Measurements from ENCODE around the gene PCLO. TPM values are rescaled to one million over a fixed set of nuclear protein-coding genes. Genes with fewer than 3 reads are reported as not detected.

PCLO gene
- total and polyA plus RNA-seq, 2 donors = 0.75 to 2.3 TPM

DNA sequence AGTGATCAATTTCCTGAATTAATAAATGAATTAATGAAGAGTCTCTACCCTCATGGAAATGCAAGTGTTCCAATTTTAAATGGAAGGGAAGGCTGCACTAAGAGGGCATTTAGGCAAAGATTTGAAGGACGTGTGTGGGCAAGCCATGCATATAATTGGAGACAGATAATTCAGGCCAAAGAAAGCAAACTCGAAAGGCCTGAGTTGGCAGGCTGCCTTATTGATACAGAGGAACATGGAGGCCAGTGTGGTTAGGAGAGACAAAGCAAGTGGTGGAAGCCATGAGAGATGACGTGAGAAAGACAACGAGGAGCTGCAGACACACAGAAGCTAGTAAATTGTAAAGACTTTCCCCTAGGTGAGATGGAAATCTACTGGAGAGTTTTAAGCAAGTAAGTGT is 15.4 kb upstream of the PCLO start:
- Histone ChIP-seq H3K4me3 (ENCODE audit: low read length in 2 of 2) (no peak overlapping the region), H3K27ac (ENCODE audit: low read depth in 1 of 2, low read length in 1 of 2) (no peak overlapping the region), H3K4me1 (ENCODE audit: control insufficient read depth in 2 of 2, insufficient read depth in 2 of 2, low read length in 2 of 2) (no peaks in the 10 kb centered on the region), H3K36me3 (ENCODE audit: control insufficient read depth in 2 of 2, insufficient read depth in 2 of 2, low read length in 1 of 2) (no peaks in the 10 kb centered on the region), H3K9me3 (ENCODE audit: control insufficient read depth in 2 of 2, insufficient read depth in 1 of 2, low read length in 1 of 2) (peaks cover 0 to 8% of the 10 kb centered on the region in 2 donors), H3K27me3 (ENCODE audit: control insufficient read depth in 2 of 2, insufficient read depth in 1 of 2, low read length in 1 of 2) (no peaks in the 10 kb centered on the region)
- WGBS = 90% methylated on average over 4 of the region's 4 CpGs
- no peak for DNase-seq (ENCODE audit: low read depth in 6 of 9, low spot score in 9 of 9)

- H3K4me3 ChIP-seq (ENCODE audit: low read length in 2 of 2) = no peak overlapping the region
- H3K4me1 ChIP-seq (ENCODE audit: control insufficient read depth in 2 of 2, insufficient read depth in 2 of 2, low read length in 2 of 2) = no peaks in the 10 kb centered on the region
- H3K9me3 ChIP-seq (ENCODE audit: control insufficient read depth in 2 of 2, insufficient read depth in 1 of 2, low read length in 1 of 2) = no peaks in the 10 kb centered on the region
- H3K27ac ChIP-seq (ENCODE audit: low read depth in 1 of 2, low read length in 1 of 2) = no peak overlapping the region
- H3K27me3 ChIP-seq (ENCODE audit: control insufficient read depth in 2 of 2, insufficient read depth in 1 of 2, low read length in 1 of 2) = no peaks in the 10 kb centered on the region
- DNase-seq (ENCODE audit: low read depth in 6 of 9, low spot score in 9 of 9) = no peak
- H3K36me3 ChIP-seq (ENCODE audit: control insufficient read depth in 2 of 2, insufficient read depth in 2 of 2, low read length in 1 of 2) = no peaks in the 10 kb centered on the region
Measured at GRCh38 chr7:83173664-83174063, 11.0 kb upstream of the PCLO start.

DNA sequence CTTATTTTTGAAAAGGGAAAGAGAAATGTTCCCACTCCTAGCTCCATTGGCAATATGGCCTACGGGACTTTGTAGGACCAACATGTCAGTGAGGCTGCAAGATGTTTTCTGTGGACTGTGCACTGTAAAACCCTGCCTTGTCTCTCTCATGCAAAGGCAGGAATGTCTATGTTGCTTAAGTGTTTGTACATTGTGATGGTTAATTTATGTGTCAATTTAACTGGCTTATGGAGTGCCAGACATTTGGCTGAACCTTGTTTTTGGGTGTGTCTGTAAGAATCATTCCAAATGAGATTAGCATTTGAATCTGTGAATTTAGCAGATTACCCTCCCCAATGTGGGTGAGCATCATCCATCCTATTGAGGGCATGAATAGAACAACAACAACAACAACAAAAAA is 4.1 kb upstream of the PCLO start:
- Histone ChIP-seq H3K27ac (ENCODE audit: low read depth in 1 of 2, low read length in 1 of 2) (no peak overlapping the region), H3K27me3 (ENCODE audit: control insufficient read depth in 2 of 2, insufficient read depth in 1 of 2, low read length in 1 of 2) (peaks cover 2 to 13% of the 10 kb centered on the region in 2 donors), H3K36me3 (ENCODE audit: control insufficient read depth in 2 of 2, insufficient read depth in 2 of 2, low read length in 1 of 2) (no peaks in the 10 kb centered on the region), H3K4me1 (ENCODE audit: control insufficient read depth in 2 of 2, insufficient read depth in 2 of 2, low read length in 2 of 2) (peaks cover 3 to 7% of the 10 kb centered on the region in 2 donors), H3K9me3 (ENCODE audit: control insufficient read depth in 2 of 2, insufficient read depth in 1 of 2, low read length in 1 of 2) (no peaks in the 10 kb centered on the region), H3K4me3 (ENCODE audit: low read length in 2 of 2) (no peak overlapping the region)
- WGBS = 86% methylated on average over 1 of the region's 1 CpG
- DNase-seq (ENCODE audit: low read depth in 6 of 9, low spot score in 9 of 9) = no peak

- H3K4me1 ChIP-seq (ENCODE audit: control insufficient read depth in 2 of 2, insufficient read depth in 2 of 2, low read length in 2 of 2) = peaks cover 3 to 7% of the 10 kb centered on the region in 2 donors
- no peak overlapping the region for H3K27ac ChIP-seq (ENCODE audit: low read depth in 1 of 2, low read length in 1 of 2)
- WGBS = 3% methylated on average over 17 of the region's 17 CpGs
- peak overlapping the region; percentile 26 to 46 for H3K4me3 ChIP-seq (ENCODE audit: low read length in 2 of 2)
- H3K36me3 ChIP-seq (ENCODE audit: control insufficient read depth in 2 of 2, insufficient read depth in 2 of 2, low read length in 1 of 2) = no peaks in the 10 kb centered on the region
- peak in 1 of 9 donors; percentile 0 for DNase-seq (ENCODE audit: low read depth in 6 of 9, low spot score in 9 of 9)
- H3K9me3 ChIP-seq (ENCODE audit: control insufficient read depth in 2 of 2, insufficient read depth in 1 of 2, low read length in 1 of 2) = no peaks in the 10 kb centered on the region
- H3K27me3 ChIP-seq (ENCODE audit: control insufficient read depth in 2 of 2, insufficient read depth in 1 of 2, low read length in 1 of 2) = peaks cover 2 to 16% of the 10 kb centered on the region in 2 donors
Measured at GRCh38 chr7:83161899-83162401, 734 bp downstream of the PCLO start.

DNA sequence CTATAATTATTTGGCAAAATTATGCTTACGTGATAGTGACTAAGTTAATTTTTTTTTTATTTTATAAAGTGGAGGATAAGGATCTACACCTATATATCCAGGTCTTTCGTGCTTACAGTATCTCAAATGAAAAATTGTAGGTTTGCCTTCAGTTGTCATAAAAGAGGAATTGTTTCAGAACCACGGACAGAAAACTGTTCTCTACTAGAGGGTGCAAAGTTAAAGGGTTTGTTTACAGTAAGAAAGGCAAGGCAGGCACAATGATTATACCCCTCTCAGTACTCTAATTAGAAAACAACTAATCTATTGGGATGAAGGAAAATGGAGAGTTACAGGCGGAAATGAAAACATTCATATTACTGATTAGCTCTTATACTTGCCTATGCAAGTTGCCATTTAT is 1.5 kb downstream of the PCLO start:
- Histone ChIP-seq H3K4me1 (ENCODE audit: control insufficient read depth in 2 of 2, insufficient read depth in 2 of 2, low read length in 2 of 2) (peaks cover 3 to 7% of the 10 kb centered on the region in 2 donors), H3K27me3 (ENCODE audit: control insufficient read depth in 2 of 2, insufficient read depth in 1 of 2, low read length in 1 of 2) (peaks cover 2 to 16% of the 10 kb centered on the region in 2 donors), H3K27ac (ENCODE audit: low read depth in 1 of 2, low read length in 1 of 2) (no peak overlapping the region), H3K4me3 (ENCODE audit: low read length in 2 of 2) (no peak overlapping the region), H3K36me3 (ENCODE audit: control insufficient read depth in 2 of 2, insufficient read depth in 2 of 2, low read length in 1 of 2) (no peaks in the 10 kb centered on the region), H3K9me3 (ENCODE audit: control insufficient read depth in 2 of 2, insufficient read depth in 1 of 2, low read length in 1 of 2) (no peaks in the 10 kb centered on the region)
- DNase-seq (ENCODE audit: low read depth in 6 of 9, low spot score in 9 of 9) = no peak
- 76% methylated on average over 4 of the region's 4 CpGs for WGBS

- no peak overlapping the region for H3K27ac ChIP-seq (ENCODE audit: low read depth in 1 of 2, low read length in 1 of 2)
- WGBS = 97% methylated on average over 2 of the region's 2 CpGs
- no peaks in the 10 kb centered on the region for H3K36me3 ChIP-seq (ENCODE audit: control insufficient read depth in 2 of 2, insufficient read depth in 2 of 2, low read length in 1 of 2)
- H3K9me3 ChIP-seq (ENCODE audit: control insufficient read depth in 2 of 2, insufficient read depth in 1 of 2, low read length in 1 of 2) = no peaks in the 10 kb centered on the region
- no peak for DNase-seq (ENCODE audit: low read depth in 6 of 9, low spot score in 9 of 9)
- peaks cover 3 to 7% of the 10 kb centered on the region in 2 donors for H3K4me1 ChIP-seq (ENCODE audit: control insufficient read depth in 2 of 2, insufficient read depth in 2 of 2, low read length in 2 of 2)
- H3K27me3 ChIP-seq (ENCODE audit: control insufficient read depth in 2 of 2, insufficient read depth in 1 of 2, low read length in 1 of 2) = peaks cover 2 to 16% of the 10 kb centered on the region in 2 donors
- no peak overlapping the region for H3K4me3 ChIP-seq (ENCODE audit: low read length in 2 of 2)
Measured at GRCh38 chr7:83159731-83160130, 3.0 kb downstream of the PCLO start.

DNA sequence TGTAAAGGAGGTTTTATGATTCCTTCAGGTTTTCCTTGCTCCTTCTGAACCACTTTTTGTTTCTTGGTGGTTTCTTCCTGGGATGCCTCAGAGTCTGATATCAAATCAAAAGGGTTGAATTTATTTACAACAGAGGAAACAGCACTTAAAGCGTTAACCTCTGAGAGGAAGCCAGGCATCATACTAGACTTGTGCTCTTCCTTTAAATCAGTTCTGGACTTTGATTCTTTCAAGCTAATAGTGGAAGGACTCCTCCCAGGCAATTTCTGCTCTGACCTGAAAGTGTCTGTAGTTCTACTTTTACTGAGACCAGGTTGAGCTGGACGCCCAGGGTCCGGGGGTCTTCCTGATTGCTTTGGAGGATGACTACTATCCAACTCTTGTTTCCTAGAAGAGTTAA is 6.7 kb downstream of the PCLO start:
- H3K36me3 ChIP-seq (ENCODE audit: control insufficient read depth in 2 of 2, insufficient read depth in 2 of 2, low read length in 1 of 2) = no peaks in the 10 kb centered on the region
- no peak overlapping the region for H3K4me3 ChIP-seq (ENCODE audit: low read length in 2 of 2)
- no peaks in the 10 kb centered on the region for H3K9me3 ChIP-seq (ENCODE audit: control insufficient read depth in 2 of 2, insufficient read depth in 1 of 2, low read length in 1 of 2)
- no peak for DNase-seq (ENCODE audit: low read depth in 6 of 9, low spot score in 9 of 9)
- H3K4me1 ChIP-seq (ENCODE audit: control insufficient read depth in 2 of 2, insufficient read depth in 2 of 2, low read length in 2 of 2) = no peaks in the 10 kb centered on the region
- H3K27me3 ChIP-seq (ENCODE audit: control insufficient read depth in 2 of 2, insufficient read depth in 1 of 2, low read length in 1 of 2) = no peaks in the 10 kb centered on the region
- 93% methylated on average over 3 of the region's 3 CpGs for WGBS
- no peak overlapping the region for H3K27ac ChIP-seq (ENCODE audit: low read depth in 1 of 2, low read length in 1 of 2)

DNA sequence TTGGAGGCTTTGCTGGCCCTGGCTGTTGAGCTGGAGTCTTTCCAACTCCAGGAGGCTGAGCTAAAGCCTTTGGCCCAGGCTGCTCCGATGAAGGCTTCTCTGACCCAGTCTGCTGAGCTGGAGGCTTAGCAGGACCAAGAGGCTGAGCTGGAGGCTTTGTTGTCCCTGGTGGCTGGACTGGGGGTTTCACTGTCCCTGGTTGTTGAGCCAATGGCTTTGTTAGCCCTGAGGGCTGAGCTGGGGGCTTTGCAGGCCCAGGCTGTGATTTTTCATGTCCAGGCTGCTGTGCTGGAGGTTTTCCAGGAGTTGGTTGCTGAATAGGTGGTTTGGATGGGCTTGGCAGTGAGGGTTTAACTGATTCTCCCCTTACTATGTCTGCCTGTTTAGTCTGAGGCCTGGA is 7.3 kb downstream of the PCLO start:
- H3K4me1 ChIP-seq (ENCODE audit: control insufficient read depth in 2 of 2, insufficient read depth in 2 of 2, low read length in 2 of 2) = no peaks in the 10 kb centered on the region
- H3K36me3 ChIP-seq (ENCODE audit: control insufficient read depth in 2 of 2, insufficient read depth in 2 of 2, low read length in 1 of 2) = no peaks in the 10 kb centered on the region
- no peak for DNase-seq (ENCODE audit: low read depth in 6 of 9, low spot score in 9 of 9)
- no peak overlapping the region for H3K4me3 ChIP-seq (ENCODE audit: low read length in 2 of 2)
- no peaks in the 10 kb centered on the region for H3K27me3 ChIP-seq (ENCODE audit: control insufficient read depth in 2 of 2, insufficient read depth in 1 of 2, low read length in 1 of 2)
- WGBS = 97% methylated on average over 1 of the region's 1 CpG
- no peaks in the 10 kb centered on the region for H3K9me3 ChIP-seq (ENCODE audit: control insufficient read depth in 2 of 2, insufficient read depth in 1 of 2, low read length in 1 of 2)
- no peak overlapping the region for H3K27ac ChIP-seq (ENCODE audit: low read depth in 1 of 2, low read length in 1 of 2)

DNA sequence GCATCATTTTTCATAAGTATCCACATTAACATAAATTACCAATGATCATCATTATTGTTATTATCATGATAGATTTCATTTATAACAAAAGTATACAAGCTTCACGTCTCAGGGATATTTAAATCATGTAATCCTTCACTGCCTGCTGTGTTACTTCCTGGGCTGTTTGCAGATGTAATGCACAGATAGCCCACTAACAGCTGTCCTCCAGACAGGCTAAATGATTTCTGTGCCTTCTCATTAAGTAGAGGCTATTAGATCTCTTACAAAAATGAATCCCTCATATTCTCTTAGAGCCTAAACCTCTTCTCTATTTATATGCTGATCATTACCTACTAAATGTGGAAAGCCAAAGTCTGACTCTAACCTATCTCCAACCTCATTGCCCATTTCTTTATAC is 9.3 kb downstream of the PCLO start:
- Histone ChIP-seq H3K4me1 (ENCODE audit: control insufficient read depth in 2 of 2, insufficient read depth in 2 of 2, low read length in 2 of 2) (no peaks in the 10 kb centered on the region), H3K27ac (ENCODE audit: low read depth in 1 of 2, low read length in 1 of 2) (no peak overlapping the region), H3K9me3 (ENCODE audit: control insufficient read depth in 2 of 2, insufficient read depth in 1 of 2, low read length in 1 of 2) (no peaks in the 10 kb centered on the region), H3K36me3 (ENCODE audit: control insufficient read depth in 2 of 2, insufficient read depth in 2 of 2, low read length in 1 of 2) (no peaks in the 10 kb centered on the region), H3K27me3 (ENCODE audit: control insufficient read depth in 2 of 2, insufficient read depth in 1 of 2, low read length in 1 of 2) (no peaks in the 10 kb centered on the region), H3K4me3 (ENCODE audit: low read length in 2 of 2) (no peak overlapping the region)
- no peak for DNase-seq (ENCODE audit: low read depth in 6 of 9, low spot score in 9 of 9)
- 52% methylated on average over 1 of the region's 1 CpG for WGBS

- DNase-seq (ENCODE audit: low read depth in 6 of 9, low spot score in 9 of 9) = no peak
- WGBS = 94% methylated on average over 2 of the region's 2 CpGs
- no peaks in the 10 kb centered on the region for H3K9me3 ChIP-seq (ENCODE audit: control insufficient read depth in 2 of 2, insufficient read depth in 1 of 2, low read length in 1 of 2)
Measured at GRCh38 chr7:83150310-83150709, 12.4 kb downstream of the PCLO start.

More at GRCh38 chr7:83150310-83150709, 12.4 kb downstream of the PCLO start:
- no peak overlapping the region for H3K4me3 ChIP-seq (ENCODE audit: low read length in 2 of 2)
- H3K36me3 ChIP-seq (ENCODE audit: control insufficient read depth in 2 of 2, insufficient read depth in 2 of 2, low read length in 1 of 2) = no peaks in the 10 kb centered on the region
- H3K27me3 ChIP-seq (ENCODE audit: control insufficient read depth in 2 of 2, insufficient read depth in 1 of 2, low read length in 1 of 2) = no peaks in the 10 kb centered on the region
- no peaks in the 10 kb centered on the region for H3K4me1 ChIP-seq (ENCODE audit: control insufficient read depth in 2 of 2, insufficient read depth in 2 of 2, low read length in 2 of 2)
- no peak overlapping the region for H3K27ac ChIP-seq (ENCODE audit: low read depth in 1 of 2, low read length in 1 of 2)
